Activated naive CD8-positive, alpha-beta T cell treated with anti-CD3 and anti-CD28 coated beads, Interleukin-2, amount 50 U/mL, for 16 hours (primary cell): ENCODE measurements around the gene SMC6.

ENCODE experiments used
- DNase-seq: peaks from one replicate; pipeline ENCODE4 v3.0.0-alpha.2; 2020; ENCODE audit warnings: low read depth, low spot score

SMC6 gene

GRCh38 chr2:17617955-17618354 lies 135.7 kb downstream of the SMC6 start:
- DNase-seq: no peak

GRCh38 chr2:17617516-17617915 lies 136.1 kb downstream of the SMC6 start:
- DNase-seq: no peak

GRCh38 chr2:17616405-17616804 lies 137.2 kb downstream of the SMC6 start:
- no peak for DNase-seq

GRCh38 chr2:17615728-17616351 lies 137.8 kb downstream of the SMC6 start:
- DNase-seq: no peak

- DNase-seq: no peak
Observed at GRCh38 chr2:17615147-17615546, 138.5 kb downstream of the SMC6 start.

GRCh38 chr2:17614174-17614930 lies 139.3 kb downstream of the SMC6 start:
- no peak for DNase-seq
